ENCODE data around the gene IGSF9B. TPM values are rescaled to one million over a fixed set of nuclear protein-coding genes. Genes with fewer than 3 reads are reported as not detected.

The IGSF9B gene
- total and polyA plus RNA-seq, 2 of the 13 experiments (the other 11 are each of a cell fraction or from before 2014, with no cell fraction given): not detected

DNA sequence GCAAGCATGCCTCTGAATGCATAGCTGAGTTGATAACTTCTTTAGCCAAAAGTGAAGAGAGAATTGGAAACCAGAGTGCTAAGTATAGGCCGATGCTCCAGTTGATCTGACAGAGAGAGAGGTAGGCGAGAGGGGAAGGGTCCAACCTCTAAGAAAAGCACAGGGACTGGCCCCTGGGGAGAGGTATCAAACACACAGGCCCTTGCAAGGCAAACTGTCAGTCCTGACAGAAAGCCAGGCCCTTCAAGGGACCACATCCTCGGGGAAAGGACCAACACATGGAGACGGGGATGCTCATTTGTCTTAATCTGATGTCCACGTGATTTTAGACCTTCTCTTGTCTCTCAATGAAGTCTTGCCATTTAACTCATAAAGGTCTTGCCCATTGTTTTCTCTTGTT lies 67.6 kb downstream of the IGSF9B start:
- Histone ChIP-seq H3K36me3 (replicated peaks in 1 of 2; ENCODE audit: control insufficient read depth in 1 of 2, insufficient read depth in 2 of 2, low read length in 2 of 2) (no peaks in the 10 kb centered on the region), H3K9me3 (ENCODE audit: low read length) (no peaks in the 10 kb centered on the region), H3K27ac (ENCODE audit: extremely low read length, insufficient read depth, low read length) (no peak overlapping the region), H3K9ac (ENCODE audit: insufficient read depth, low read depth, low read length) (no peak overlapping the region), H4K20me1 (ENCODE audit: insufficient read depth, low read length) (no peaks in the 10 kb centered on the region), H3K27me3 (ENCODE audit: control insufficient read depth in 1 of 2, insufficient read depth in 2 of 2, low read length in 2 of 2) (peaks cover 3 to 26% of the 10 kb centered on the region in 2 experiments; a peak in 3 of 5 replicates), H3K4me1 (ENCODE audit: insufficient read depth, low read length) (no peaks in the 10 kb centered on the region), H3K4me2 (ENCODE audit: low read depth, low read length) (no peak overlapping the region), H3K4me3 (replicated peaks in 1 of 3; ENCODE audit: insufficient read depth in 1 of 3, low read depth in 2 of 3, low read length in 3 of 3) (no peak overlapping the region), H2AFZ (ENCODE audit: low read length) (no peak overlapping the region), H3K79me2 (ENCODE audit: insufficient read depth, low read length) (no peaks in the 10 kb centered on the region)
- TF ChIP-seq ZFP62 (CRISPR knock-in tag; IDR thresholded peaks at IDR 0.05) (no peak), ELF3 (CRISPR knock-in tag; IDR thresholded peaks at IDR 0.05) (no peak)
- TF ChIP-seq, protein P1, sequence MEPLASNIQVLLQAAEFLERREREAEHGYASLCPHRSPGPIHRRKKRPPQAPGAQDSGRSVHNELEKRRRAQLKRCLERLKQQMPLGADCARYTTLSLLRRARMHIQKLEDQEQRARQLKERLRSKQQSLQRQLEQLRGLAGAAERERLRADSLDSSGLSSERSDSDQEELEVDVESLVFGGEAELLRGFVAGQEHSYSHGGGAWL (CRISPR knock-in tag; IDR thresholded peaks at IDR 0.05): no peak
- DNase-seq (ENCODE audit: low spot score) (no peak), FAIRE-seq (no peak), ATAC-seq (no peak)
- BruUV-seq (replicated peaks): no TSS peak
- intact Hi-C loops (cut with micrococcal nuclease; ENCODE audit: unreplicated experiment): no loop called here
- ChIA-PET CTCF (ENCODE audit: low intra/inter-chr PET ratio, low total read pairs) (no interaction called here), POLR2A (no interaction called here)
- 0% methylated on average over 4 of the region's 5 CpGs for WGBS (ENCODE audit: low lambda C conversion rate)
- in situ Hi-C loops (cut with HindIII; ENCODE audit: extremely low pct_ligation_motif_present, low pct_unique_long_range_greater_than_20kb): no loop called here

GRCh38 chr11:133887692-133888332 lies 69.0 kb downstream of the IGSF9B start:
- H3K27ac ChIP-seq (ENCODE audit: extremely low read length, insufficient read depth, low read length): no peak overlapping the region
- BruUV-seq (replicated peaks): no TSS peak
- no peak overlapping the region for H3K9ac ChIP-seq (ENCODE audit: insufficient read depth, low read depth, low read length)
- CTCF ChIA-PET (ENCODE audit: low intra/inter-chr PET ratio, low total read pairs): no interaction called here
- FAIRE-seq: no peak
- no peaks in the 10 kb centered on the region for H3K36me3 ChIP-seq (replicated peaks in 1 of 2; ENCODE audit: control insufficient read depth in 1 of 2, insufficient read depth in 2 of 2, low read length in 2 of 2)
- H3K79me2 ChIP-seq (ENCODE audit: insufficient read depth, low read length): no peaks in the 10 kb centered on the region
- H2AFZ ChIP-seq (ENCODE audit: low read length): no peak overlapping the region
- intact Hi-C loops (cut with micrococcal nuclease; ENCODE audit: unreplicated experiment) (no loop called here), in situ Hi-C loops (cut with HindIII; ENCODE audit: extremely low pct_ligation_motif_present, low pct_unique_long_range_greater_than_20kb) (no loop called here)
- H3K4me2 ChIP-seq (ENCODE audit: low read depth, low read length): no peak overlapping the region
- no peaks in the 10 kb centered on the region for H3K4me1 ChIP-seq (ENCODE audit: insufficient read depth, low read length)
- H4K20me1 ChIP-seq (ENCODE audit: insufficient read depth, low read length): no peaks in the 10 kb centered on the region
- H3K27me3 ChIP-seq (ENCODE audit: control insufficient read depth in 1 of 2, insufficient read depth in 2 of 2, low read length in 2 of 2): peaks cover 3 to 23% of the 10 kb centered on the region in 2 experiments; a peak in 2 of 5 replicates
- under 1% methylated on average over 5 of the region's 5 CpGs for WGBS (ENCODE audit: low lambda C conversion rate)
- H3K4me3 ChIP-seq (replicated peaks in 1 of 3; ENCODE audit: insufficient read depth in 1 of 3, low read depth in 2 of 3, low read length in 3 of 3): no peak overlapping the region
- POLR2A ChIA-PET: no interaction called here
- no peak for ATAC-seq
- DNase-seq (ENCODE audit: low spot score): no peak
- no peaks in the 10 kb centered on the region for H3K9me3 ChIP-seq (ENCODE audit: low read length)
- TF ChIP-seq PHF5A (CRISPR knock-in tag; IDR thresholded peaks at IDR 0.05; ENCODE audit: low read depth, unreplicated experiment) (no peak), ZSCAN12 (CRISPR knock-in tag; IDR thresholded peaks at IDR 0.05) (no peak), TSC22D2 (CRISPR knock-in tag; IDR thresholded peaks at IDR 0.05; ENCODE audit: borderline replicate concordance) (no peak), DNMT3B (CRISPR knock-in tag; conservative IDR thresholded peaks at IDR 0.05) (no peak), SOX6 (IDR thresholded peaks at IDR 0.05) (no peak), SOX6 (CRISPR knock-in tag; IDR thresholded peaks at IDR 0.05) (no peak), E2F1 (CRISPR knock-in tag; IDR thresholded peaks at IDR 0.05) (no peak), ZNF619 (CRISPR knock-in tag; IDR thresholded peaks at IDR 0.05) (no peak), ZNF503 (CRISPR knock-in tag; IDR thresholded peaks at IDR 0.05) (no peak), ZNF510 (CRISPR knock-in tag; IDR thresholded peaks at IDR 0.05; ENCODE audit: low read depth) (no peak), PAWR (CRISPR knock-in tag; IDR thresholded peaks at IDR 0.05; ENCODE audit: borderline replicate concordance) (no peak)
- TF ChIP-seq, protein P2, sequence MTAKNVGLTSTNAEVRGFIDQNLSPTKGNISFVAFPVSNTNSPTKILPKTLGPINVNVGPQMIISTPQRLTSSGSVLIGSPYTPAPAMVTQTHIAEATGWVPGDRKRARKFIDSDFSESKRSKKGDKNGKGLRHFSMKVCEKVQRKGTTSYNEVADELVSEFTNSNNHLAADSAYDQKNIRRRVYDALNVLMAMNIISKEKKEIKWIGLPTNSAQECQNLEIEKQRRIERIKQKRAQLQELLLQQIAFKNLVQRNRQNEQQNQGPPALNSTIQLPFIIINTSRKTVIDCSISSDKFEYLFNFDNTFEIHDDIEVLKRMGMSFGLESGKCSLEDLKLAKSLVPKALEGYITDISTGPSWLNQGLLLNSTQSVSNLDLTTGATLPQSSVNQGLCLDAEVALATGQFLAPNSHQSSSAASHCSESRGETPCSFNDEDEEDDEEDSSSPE (CRISPR knock-in tag; IDR thresholded peaks at IDR 0.05): no peak
